Astrocyte (in vitro differentiated cells and primary cell): ENCODE results near the gene ATP5F1C.

Experiments
- EZH2 ChIP-seq: IDR thresholded peaks from 2 replicates; pipeline ENCODE4 v1.6.1; 2012; ENCODE audit warnings: mild to moderate bottlenecking, low read length, inconsistent platforms; ENCODE audit not compliant: insufficient read depth
- TF ChIP-seq, protein P1 (sequence below): IDR thresholded peaks from 2 replicates; pipeline ENCODE4 v1.5.1; 2011; ENCODE audit warnings: low read depth, mild to moderate bottlenecking, inconsistent platforms, low read length, moderate library complexity; ENCODE audit not compliant: insufficient read depth

DNA sequence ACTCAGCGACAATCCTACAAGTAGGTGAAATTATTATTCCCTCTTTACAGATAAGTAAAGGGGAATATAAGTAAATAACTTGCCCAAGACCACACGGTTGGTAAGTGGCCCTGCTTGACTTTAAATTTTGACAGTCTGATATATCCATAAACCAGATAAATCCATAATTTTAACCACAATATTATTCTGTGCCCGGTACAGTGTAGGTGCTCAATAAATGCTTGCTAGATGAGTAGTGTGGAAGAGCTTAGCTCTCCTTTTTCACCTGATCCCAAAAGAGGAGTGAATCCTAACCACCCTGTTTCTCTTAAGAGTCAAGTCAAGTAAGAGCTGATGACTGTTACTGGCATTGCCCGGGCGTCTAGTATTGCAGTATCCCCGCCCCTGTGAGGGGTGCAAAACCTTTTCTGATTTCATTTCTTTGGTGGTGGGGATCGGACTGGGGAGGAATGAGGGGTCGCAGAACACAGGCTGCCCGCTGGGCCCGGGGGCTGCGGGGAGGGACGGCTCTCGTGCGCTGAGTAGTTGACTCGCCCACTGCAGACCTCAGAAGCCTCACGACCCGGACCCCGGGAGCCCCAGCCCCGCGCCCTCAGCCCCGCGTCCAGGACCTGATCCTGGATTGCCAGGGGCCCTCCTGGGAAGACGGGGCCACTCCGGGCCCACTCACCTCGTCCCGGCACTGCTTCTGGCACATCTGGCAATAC is 674 bp upstream of the ATP5F1C start:
- TF ChIP-seq, protein P1, sequence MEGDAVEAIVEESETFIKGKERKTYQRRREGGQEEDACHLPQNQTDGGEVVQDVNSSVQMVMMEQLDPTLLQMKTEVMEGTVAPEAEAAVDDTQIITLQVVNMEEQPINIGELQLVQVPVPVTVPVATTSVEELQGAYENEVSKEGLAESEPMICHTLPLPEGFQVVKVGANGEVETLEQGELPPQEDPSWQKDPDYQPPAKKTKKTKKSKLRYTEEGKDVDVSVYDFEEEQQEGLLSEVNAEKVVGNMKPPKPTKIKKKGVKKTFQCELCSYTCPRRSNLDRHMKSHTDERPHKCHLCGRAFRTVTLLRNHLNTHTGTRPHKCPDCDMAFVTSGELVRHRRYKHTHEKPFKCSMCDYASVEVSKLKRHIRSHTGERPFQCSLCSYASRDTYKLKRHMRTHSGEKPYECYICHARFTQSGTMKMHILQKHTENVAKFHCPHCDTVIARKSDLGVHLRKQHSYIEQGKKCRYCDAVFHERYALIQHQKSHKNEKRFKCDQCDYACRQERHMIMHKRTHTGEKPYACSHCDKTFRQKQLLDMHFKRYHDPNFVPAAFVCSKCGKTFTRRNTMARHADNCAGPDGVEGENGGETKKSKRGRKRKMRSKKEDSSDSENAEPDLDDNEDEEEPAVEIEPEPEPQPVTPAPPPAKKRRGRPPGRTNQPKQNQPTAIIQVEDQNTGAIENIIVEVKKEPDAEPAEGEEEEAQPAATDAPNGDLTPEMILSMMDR, result no peak
- no peak for TF ChIP-seq EZH2
